ENCODE data around the gene SMYD4. TPM values are rescaled to one million over a fixed set of nuclear protein-coding genes. Genes with fewer than 3 reads are reported as not detected.

Gene SMYD4
- total and polyA plus RNA-seq, 9 of the 15 experiments (the other 6 are each of a cell fraction or from before 2014, with no cell fraction given) = 1.3 to 10.2 (median 6.7) TPM

- WGBS (ENCODE audit: insufficient coverage, low coverage, missing lambda C conversion rate) = 68% methylated on average over 13 of the region's 22 CpGs
- no peak overlapping the region for H3K27ac ChIP-seq (ENCODE audit: extremely low read depth, low read depth, low read length)
- TF ChIP-seq E2F8 (IDR thresholded peaks at IDR 0.05; ENCODE audit: low read depth, partially characterized antibody) = no peak
- TF ChIP-seq, protein P1, sequence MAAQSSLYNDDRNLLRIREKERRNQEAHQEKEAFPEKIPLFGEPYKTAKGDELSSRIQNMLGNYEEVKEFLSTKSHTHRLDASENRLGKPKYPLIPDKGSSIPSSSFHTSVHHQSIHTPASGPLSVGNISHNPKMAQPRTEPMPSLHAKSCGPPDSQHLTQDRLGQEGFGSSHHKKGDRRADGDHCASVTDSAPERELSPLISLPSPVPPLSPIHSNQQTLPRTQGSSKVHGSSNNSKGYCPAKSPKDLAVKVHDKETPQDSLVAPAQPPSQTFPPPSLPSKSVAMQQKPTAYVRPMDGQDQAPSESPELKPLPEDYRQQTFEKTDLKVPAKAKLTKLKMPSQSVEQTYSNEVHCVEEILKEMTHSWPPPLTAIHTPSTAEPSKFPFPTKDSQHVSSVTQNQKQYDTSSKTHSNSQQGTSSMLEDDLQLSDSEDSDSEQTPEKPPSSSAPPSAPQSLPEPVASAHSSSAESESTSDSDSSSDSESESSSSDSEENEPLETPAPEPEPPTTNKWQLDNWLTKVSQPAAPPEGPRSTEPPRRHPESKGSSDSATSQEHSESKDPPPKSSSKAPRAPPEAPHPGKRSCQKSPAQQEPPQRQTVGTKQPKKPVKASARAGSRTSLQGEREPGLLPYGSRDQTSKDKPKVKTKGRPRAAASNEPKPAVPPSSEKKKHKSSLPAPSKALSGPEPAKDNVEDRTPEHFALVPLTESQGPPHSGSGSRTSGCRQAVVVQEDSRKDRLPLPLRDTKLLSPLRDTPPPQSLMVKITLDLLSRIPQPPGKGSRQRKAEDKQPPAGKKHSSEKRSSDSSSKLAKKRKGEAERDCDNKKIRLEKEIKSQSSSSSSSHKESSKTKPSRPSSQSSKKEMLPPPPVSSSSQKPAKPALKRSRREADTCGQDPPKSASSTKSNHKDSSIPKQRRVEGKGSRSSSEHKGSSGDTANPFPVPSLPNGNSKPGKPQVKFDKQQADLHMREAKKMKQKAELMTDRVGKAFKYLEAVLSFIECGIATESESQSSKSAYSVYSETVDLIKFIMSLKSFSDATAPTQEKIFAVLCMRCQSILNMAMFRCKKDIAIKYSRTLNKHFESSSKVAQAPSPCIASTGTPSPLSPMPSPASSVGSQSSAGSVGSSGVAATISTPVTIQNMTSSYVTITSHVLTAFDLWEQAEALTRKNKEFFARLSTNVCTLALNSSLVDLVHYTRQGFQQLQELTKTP (IDR thresholded peaks at IDR 0.05; ENCODE audit: low read depth in 1 of 2, partially characterized antibody in 2 of 2) = no peak
- TF ChIP-seq MTA1 (IDR thresholded peaks at IDR 0.05; ENCODE audit: borderline replicate concordance) = no peak
- no peak for TF ChIP-seq ZNF217 (CRISPR knock-in tag; IDR thresholded peaks at IDR 0.05)
- TF ChIP-seq CHAMP1 (IDR thresholded peaks at IDR 0.05) = no peak
- TF ChIP-seq, protein P2, sequence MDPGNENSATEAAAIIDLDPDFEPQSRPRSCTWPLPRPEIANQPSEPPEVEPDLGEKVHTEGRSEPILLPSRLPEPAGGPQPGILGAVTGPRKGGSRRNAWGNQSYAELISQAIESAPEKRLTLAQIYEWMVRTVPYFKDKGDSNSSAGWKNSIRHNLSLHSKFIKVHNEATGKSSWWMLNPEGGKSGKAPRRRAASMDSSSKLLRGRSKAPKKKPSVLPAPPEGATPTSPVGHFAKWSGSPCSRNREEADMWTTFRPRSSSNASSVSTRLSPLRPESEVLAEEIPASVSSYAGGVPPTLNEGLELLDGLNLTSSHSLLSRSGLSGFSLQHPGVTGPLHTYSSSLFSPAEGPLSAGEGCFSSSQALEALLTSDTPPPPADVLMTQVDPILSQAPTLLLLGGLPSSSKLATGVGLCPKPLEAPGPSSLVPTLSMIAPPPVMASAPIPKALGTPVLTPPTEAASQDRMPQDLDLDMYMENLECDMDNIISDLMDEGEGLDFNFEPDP (CRISPR knock-in tag; IDR thresholded peaks at IDR 0.05) = no peak
These were observed 82.6 kb downstream of the SMYD4 start for GRCh38 chr17:1746975-1747543.

More at GRCh38 chr17:1746975-1747543, 82.6 kb downstream of the SMYD4 start:
- DNase-seq (ENCODE audit: extremely low read depth in 1 of 4, low spot score in 3 of 4) (no peak), ATAC-seq (no peak), FAIRE-seq (no peak)
- H2AFZ ChIP-seq (ENCODE audit: low read depth, low read length) = no peak overlapping the region
- no peak overlapping the region for H3K4me3 ChIP-seq
- peaks cover 0 to 22% of the 10 kb centered on the region in 2 experiments; a peak in 2 of 5 replicates for H3K4me1 ChIP-seq (replicated peaks in 1 of 2; ENCODE audit: control insufficient read depth in 2 of 2, insufficient read depth in 2 of 2, low read length in 2 of 2)
- H3K4me2 ChIP-seq (ENCODE audit: insufficient read depth, low read length) = no peak overlapping the region
- no peaks in the 10 kb centered on the region for H3K36me3 ChIP-seq (ENCODE audit: control insufficient read depth, insufficient read depth, low read length)
- intact Hi-C loops (cut with micrococcal nuclease) (no loop called here), in situ Hi-C loops (cut with MboI) (no loop called here)
- H3K9me1 ChIP-seq (ENCODE audit: control insufficient read depth, insufficient read depth, low read length) = no peaks in the 10 kb centered on the region
- no peak overlapping the region for H3K9ac ChIP-seq (ENCODE audit: insufficient read depth in 1 of 2, low read depth in 2 of 2, low read length in 2 of 2)
- H4K20me1 ChIP-seq (replicated peaks; ENCODE audit: control insufficient read depth, insufficient read depth, low read length) = no peaks in the 10 kb centered on the region
- no peaks in the 10 kb centered on the region for H3K9me3 ChIP-seq (replicated peaks; ENCODE audit: control insufficient read depth, insufficient read depth, low read depth, low read length)
- H3K79me2 ChIP-seq (ENCODE audit: control insufficient read depth, insufficient read depth, low read length) = no peaks in the 10 kb centered on the region
- H3K27me3 ChIP-seq (ENCODE audit: control insufficient read depth in 2 of 2, insufficient read depth in 2 of 2, low read length in 2 of 2) = peaks cover 4% of the 10 kb centered on the region in 2 experiments; a peak in 3 of 5 replicates
- no TSS peak for BruUV-seq (replicated peaks)
- POLR2A ChIA-PET = interaction anchor here (0.8 kb wide), 1 partner anchor 36 kb away, joined by 4 read pairs; no protein-coding TSS in a partner anchor
- CTCF ChIA-PET (ENCODE audit: low intra/inter-chr PET ratio) = no interaction called here

All from K562 (cell line).